ENCODE measurements around the gene CD1E. TPM values are rescaled to one million over a fixed set of nuclear protein-coding genes. Genes with fewer than 3 reads are reported as not detected.
"Not testable (repeated sequence)": the region's sequence is repeated elsewhere in the genome, so short reads cannot be mapped to it uniquely, and the experiment has no call there.

CD1E gene
- total and polyA plus RNA-seq, 2 donors = 154 to 964 TPM

GRCh38 chr1:158335213-158335532 is 18.5 kb upstream of the CD1E start:
- Histone ChIP-seq H3K36me3 (ENCODE audit: control insufficient read depth in 2 of 2, insufficient read depth in 2 of 2, low read length in 1 of 2) (no peaks in the 10 kb centered on the region), H3K9me3 (ENCODE audit: control insufficient read depth in 2 of 2, insufficient read depth in 1 of 2, low read length in 1 of 2) (peaks cover 1 to 14% of the 10 kb centered on the region in 2 donors), H3K4me1 (ENCODE audit: control insufficient read depth in 2 of 2, insufficient read depth in 2 of 2, low read length in 2 of 2) (peaks cover 10 to 22% of the 10 kb centered on the region in 2 donors), H3K27me3 (ENCODE audit: control insufficient read depth in 2 of 2, insufficient read depth in 1 of 2, low read length in 1 of 2) (no peaks in the 10 kb centered on the region), H3K27ac (ENCODE audit: low read depth in 1 of 2, low read length in 1 of 2) (peak overlapping the region; percentile 69 to 98), H3K4me3 (ENCODE audit: low read length in 2 of 2) (no peak overlapping the region)
- DNase-seq (ENCODE audit: low read depth in 6 of 9, low spot score in 9 of 9) = no peak

GRCh38 chr1:158336413-158336812 is 17.3 kb upstream of the CD1E start:
- H3K36me3 ChIP-seq (ENCODE audit: control insufficient read depth in 2 of 2, insufficient read depth in 2 of 2, low read length in 1 of 2); H3K27me3 ChIP-seq (ENCODE audit: control insufficient read depth in 2 of 2, insufficient read depth in 1 of 2, low read length in 1 of 2); DNase-seq (ENCODE audit: low read depth in 6 of 9, low spot score in 9 of 9); H3K4me3 ChIP-seq (ENCODE audit: low read length in 2 of 2); H3K27ac ChIP-seq (ENCODE audit: low read depth in 1 of 2, low read length in 1 of 2): not testable (repeated sequence)
- H3K9me3 ChIP-seq (ENCODE audit: control insufficient read depth in 2 of 2, insufficient read depth in 1 of 2, low read length in 1 of 2) = peaks cover 1 to 14% of the 10 kb centered on the region in 2 donors
- 84% methylated on average over 7 of the region's 7 CpGs for WGBS
- peaks cover 5 to 22% of the 10 kb centered on the region in 2 donors for H3K4me1 ChIP-seq (ENCODE audit: control insufficient read depth in 2 of 2, insufficient read depth in 2 of 2, low read length in 2 of 2)

- not testable (repeated sequence) for DNase-seq (ENCODE audit: low read depth in 6 of 9, low spot score in 9 of 9); H3K4me3 ChIP-seq (ENCODE audit: low read length in 2 of 2); H3K36me3 ChIP-seq (ENCODE audit: control insufficient read depth in 2 of 2, insufficient read depth in 2 of 2, low read length in 1 of 2); H3K27ac ChIP-seq (ENCODE audit: low read depth in 1 of 2, low read length in 1 of 2); H3K27me3 ChIP-seq (ENCODE audit: control insufficient read depth in 2 of 2, insufficient read depth in 1 of 2, low read length in 1 of 2)
- WGBS = 98% methylated on average over 24 of the region's 24 CpGs
- H3K9me3 ChIP-seq (ENCODE audit: control insufficient read depth in 2 of 2, insufficient read depth in 1 of 2, low read length in 1 of 2) = peaks cover 0 to 11% of the 10 kb centered on the region in 2 donors
- H3K4me1 ChIP-seq (ENCODE audit: control insufficient read depth in 2 of 2, insufficient read depth in 2 of 2, low read length in 2 of 2) = peaks cover 0 to 16% of the 10 kb centered on the region in 2 donors
These were observed 4.7 kb upstream of the CD1E start for GRCh38 chr1:158348946-158349345.

- no peaks in the 10 kb centered on the region for H3K27me3 ChIP-seq (ENCODE audit: control insufficient read depth in 2 of 2, insufficient read depth in 1 of 2, low read length in 1 of 2)
- H3K9me3 ChIP-seq (ENCODE audit: control insufficient read depth in 2 of 2, insufficient read depth in 1 of 2, low read length in 1 of 2) = peaks cover 0 to 6% of the 10 kb centered on the region in 2 donors
- H3K27ac ChIP-seq (ENCODE audit: low read depth in 1 of 2, low read length in 1 of 2) = peak overlapping the region; percentile 90 to 95
- peaks cover 0 to 24% of the 10 kb centered on the region in 2 donors for H3K36me3 ChIP-seq (ENCODE audit: control insufficient read depth in 2 of 2, insufficient read depth in 2 of 2, low read length in 1 of 2)
- H3K4me3 ChIP-seq (ENCODE audit: low read length in 2 of 2) = peak overlapping the region; percentile 76 to 82
- WGBS = 32% methylated on average over 2 of the region's 2 CpGs
- peak in 3 of 9 donors; percentile 45 to 68 (median 49) for DNase-seq (ENCODE audit: low read depth in 6 of 9, low spot score in 9 of 9)
- H3K4me1 ChIP-seq (ENCODE audit: control insufficient read depth in 2 of 2, insufficient read depth in 2 of 2, low read length in 2 of 2) = peaks cover 6 to 32% of the 10 kb centered on the region in 2 donors
These were observed 561 bp downstream of the CD1E start for GRCh38 chr1:158354255-158354654.

GRCh38 chr1:158355773-158356285 is 2.1 kb downstream of the CD1E start:
- H3K4me1 ChIP-seq (ENCODE audit: control insufficient read depth in 2 of 2, insufficient read depth in 2 of 2, low read length in 2 of 2) = peaks cover 6 to 38% of the 10 kb centered on the region in 2 donors
- DNase-seq (ENCODE audit: low read depth in 6 of 9, low spot score in 9 of 9) = peak in 3 of 9 donors; percentile 32 to 52 (median 38)
- peaks cover 0 to 26% of the 10 kb centered on the region in 2 donors for H3K36me3 ChIP-seq (ENCODE audit: control insufficient read depth in 2 of 2, insufficient read depth in 2 of 2, low read length in 1 of 2)
- 25% methylated on average over 10 of the region's 10 CpGs for WGBS
- H3K9me3 ChIP-seq (ENCODE audit: control insufficient read depth in 2 of 2, insufficient read depth in 1 of 2, low read length in 1 of 2) = peaks cover 0 to 4% of the 10 kb centered on the region in 2 donors
- peak overlapping the region; percentile 92 to 95 for H3K27ac ChIP-seq (ENCODE audit: low read depth in 1 of 2, low read length in 1 of 2)
- H3K27me3 ChIP-seq (ENCODE audit: control insufficient read depth in 2 of 2, insufficient read depth in 1 of 2, low read length in 1 of 2) = no peaks in the 10 kb centered on the region
- H3K4me3 ChIP-seq (ENCODE audit: low read length in 2 of 2) = peak overlapping the region; percentile 76 to 82

- peak overlapping the region; percentile 22 to 95 for H3K27ac ChIP-seq (ENCODE audit: low read depth in 1 of 2, low read length in 1 of 2)
- 11% methylated on average over 3 of the region's 3 CpGs for WGBS
- H3K36me3 ChIP-seq (ENCODE audit: control insufficient read depth in 2 of 2, insufficient read depth in 2 of 2, low read length in 1 of 2) = peaks cover 0 to 26% of the 10 kb centered on the region in 2 donors
- DNase-seq (ENCODE audit: low read depth in 6 of 9, low spot score in 9 of 9) = peak in 4 of 9 donors; percentile 47 to 77 (median 54)
- H3K27me3 ChIP-seq (ENCODE audit: control insufficient read depth in 2 of 2, insufficient read depth in 1 of 2, low read length in 1 of 2) = no peaks in the 10 kb centered on the region
- peaks cover 6 to 38% of the 10 kb centered on the region in 2 donors for H3K4me1 ChIP-seq (ENCODE audit: control insufficient read depth in 2 of 2, insufficient read depth in 2 of 2, low read length in 2 of 2)
- H3K4me3 ChIP-seq (ENCODE audit: low read length in 2 of 2) = peak overlapping the region; percentile 76 to 82
- no peaks in the 10 kb centered on the region for H3K9me3 ChIP-seq (ENCODE audit: control insufficient read depth in 2 of 2, insufficient read depth in 1 of 2, low read length in 1 of 2)
These were observed 2.9 kb downstream of the CD1E start for GRCh38 chr1:158356616-158357015.

GRCh38 chr1:158357441-158357840 is 3.7 kb downstream of the CD1E start:
- DNase-seq (ENCODE audit: low read depth in 6 of 9, low spot score in 9 of 9) = peak in 2 of 9 donors; percentile 25 to 28
- 29% methylated on average over 1 of the region's 1 CpG for WGBS

GRCh38 chr1:158362482-158362881 is 8.8 kb downstream of the CD1E start:
- peaks cover 29 to 51% of the 10 kb centered on the region in 2 donors for H3K4me1 ChIP-seq (ENCODE audit: control insufficient read depth in 2 of 2, insufficient read depth in 2 of 2, low read length in 2 of 2)
- peak in 7 of 9 donors; percentile 58 to 89 (median 77) for DNase-seq (ENCODE audit: low read depth in 6 of 9, low spot score in 9 of 9)
- H3K27ac ChIP-seq (ENCODE audit: low read depth in 1 of 2, low read length in 1 of 2) = peak overlapping the region; percentile 91 to 92
- peaks cover 12 to 32% of the 10 kb centered on the region in 2 donors for H3K36me3 ChIP-seq (ENCODE audit: control insufficient read depth in 2 of 2, insufficient read depth in 2 of 2, low read length in 1 of 2)
- H3K4me3 ChIP-seq (ENCODE audit: low read length in 2 of 2) = peak overlapping the region; percentile 53 to 67
- 7% methylated on average over 1 of the region's 1 CpG for WGBS
- H3K27me3 ChIP-seq (ENCODE audit: control insufficient read depth in 2 of 2, insufficient read depth in 1 of 2, low read length in 1 of 2) = no peaks in the 10 kb centered on the region
- peaks cover 0 to 7% of the 10 kb centered on the region in 2 donors for H3K9me3 ChIP-seq (ENCODE audit: control insufficient read depth in 2 of 2, insufficient read depth in 1 of 2, low read length in 1 of 2)

More at GRCh38 chr1:158357441-158357840, 3.7 kb downstream of the CD1E start:
- peaks cover 0 to 26% of the 10 kb centered on the region in 2 donors for H3K36me3 ChIP-seq (ENCODE audit: control insufficient read depth in 2 of 2, insufficient read depth in 2 of 2, low read length in 1 of 2)
- H3K27me3 ChIP-seq (ENCODE audit: control insufficient read depth in 2 of 2, insufficient read depth in 1 of 2, low read length in 1 of 2) = no peaks in the 10 kb centered on the region
- H3K9me3 ChIP-seq (ENCODE audit: control insufficient read depth in 2 of 2, insufficient read depth in 1 of 2, low read length in 1 of 2) = no peaks in the 10 kb centered on the region
- peak overlapping the region; percentile 76 to 82 for H3K4me3 ChIP-seq (ENCODE audit: low read length in 2 of 2)
- H3K27ac ChIP-seq (ENCODE audit: low read depth in 1 of 2, low read length in 1 of 2) = peak overlapping the region; percentile 72 to 95
- H3K4me1 ChIP-seq (ENCODE audit: control insufficient read depth in 2 of 2, insufficient read depth in 2 of 2, low read length in 2 of 2) = peaks cover 8 to 42% of the 10 kb centered on the region in 2 donors

- 55% methylated on average over 1 of the region's 1 CpG for whole genome bisulfite sequencing
- no peaks in the 10 kb centered on the region for H3K27me3 ChIP-seq (ENCODE audit: control insufficient read depth in 2 of 2, insufficient read depth in 1 of 2, low read length in 1 of 2)
- H3K4me1 ChIP-seq (ENCODE audit: control insufficient read depth in 2 of 2, insufficient read depth in 2 of 2, low read length in 2 of 2) = peaks cover 29 to 48% of the 10 kb centered on the region in 2 donors
- peaks cover 12 to 30% of the 10 kb centered on the region in 2 donors for H3K36me3 ChIP-seq (ENCODE audit: control insufficient read depth in 2 of 2, insufficient read depth in 2 of 2, low read length in 1 of 2)
- H3K27ac ChIP-seq (ENCODE audit: low read depth in 1 of 2, low read length in 1 of 2) = peak overlapping the region; percentile 91 to 92
- DNase-seq (ENCODE audit: low read depth in 6 of 9, low spot score in 9 of 9) = no peak
- H3K4me3 ChIP-seq (ENCODE audit: low read length in 2 of 2) = peak overlapping the region; percentile 53 to 67
- peaks cover 0 to 7% of the 10 kb centered on the region in 2 donors for H3K9me3 ChIP-seq (ENCODE audit: control insufficient read depth in 2 of 2, insufficient read depth in 1 of 2, low read length in 1 of 2)
These were observed 9.2 kb downstream of the CD1E start for GRCh38 chr1:158362941-158363340.
